NCI-H2107 (cell line): ENCODE data around the gene MDM1.

Source experiments
- DNase-seq: peaks from one replicate; lab custom pipeline; 2025; lab: John Stamatoyannopoulos, UW

The MDM1 gene

GRCh38 chr12:68331869-68332727, at the start of gene MDM1:
Gene MDM1 (minus strand): TSS chr12:68332362. CDS start chr12:68332245, 117 bp downstream.
- peak; percentile 98 for DNase-seq

- DNase-seq: no peak
Measured at GRCh38 chr12:68381476-68382219, 49.5 kb upstream of the MDM1 start.

GRCh38 chr12:68378872-68379606, 46.9 kb upstream of the MDM1 start:
- no peak for DNase-seq

DNA sequence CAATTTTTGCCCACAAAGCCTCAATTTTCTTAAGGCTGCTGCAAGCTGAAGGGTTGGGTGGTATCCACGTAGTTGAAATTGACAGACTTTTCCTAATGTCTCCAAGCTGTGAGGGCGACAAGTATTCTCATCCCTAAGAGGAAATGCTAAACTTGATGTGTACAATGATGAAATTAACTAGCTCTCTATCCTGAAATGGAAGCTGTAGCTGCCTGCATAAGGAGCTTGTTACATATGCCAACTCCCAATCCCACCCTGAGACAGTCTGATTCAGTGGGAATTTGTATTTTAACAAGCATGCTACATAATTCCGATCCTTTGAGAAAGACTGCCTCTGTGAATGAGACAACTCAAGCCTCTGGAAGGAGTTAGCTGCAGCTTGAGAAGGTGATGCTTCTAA, 45.7 kb upstream of the MDM1 start:
- DNase-seq: no peak

DNA sequence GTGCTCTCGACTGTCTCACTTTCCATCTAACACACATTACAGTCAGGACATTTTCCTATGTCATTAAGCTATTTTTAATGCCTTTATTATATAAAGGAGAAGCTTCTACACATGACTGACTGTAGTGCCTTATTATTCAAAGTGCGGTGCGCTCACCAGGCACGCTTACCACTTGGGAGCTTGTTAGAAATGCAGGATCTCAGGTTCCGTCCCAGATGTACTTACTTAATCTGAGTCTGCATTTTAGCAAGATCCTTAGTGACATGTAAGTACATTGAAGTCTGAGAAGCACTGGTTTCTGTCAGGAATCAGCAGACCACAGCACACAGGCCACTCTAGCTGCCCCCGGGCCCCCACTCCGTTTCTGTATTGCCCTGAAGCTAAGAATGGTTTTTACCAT, 44.7 kb upstream of the MDM1 start:
- DNase-seq: peak; percentile 52

- no peak for DNase-seq
Measured at GRCh38 chr12:68375756-68376695, 43.9 kb upstream of the MDM1 start.

DNA sequence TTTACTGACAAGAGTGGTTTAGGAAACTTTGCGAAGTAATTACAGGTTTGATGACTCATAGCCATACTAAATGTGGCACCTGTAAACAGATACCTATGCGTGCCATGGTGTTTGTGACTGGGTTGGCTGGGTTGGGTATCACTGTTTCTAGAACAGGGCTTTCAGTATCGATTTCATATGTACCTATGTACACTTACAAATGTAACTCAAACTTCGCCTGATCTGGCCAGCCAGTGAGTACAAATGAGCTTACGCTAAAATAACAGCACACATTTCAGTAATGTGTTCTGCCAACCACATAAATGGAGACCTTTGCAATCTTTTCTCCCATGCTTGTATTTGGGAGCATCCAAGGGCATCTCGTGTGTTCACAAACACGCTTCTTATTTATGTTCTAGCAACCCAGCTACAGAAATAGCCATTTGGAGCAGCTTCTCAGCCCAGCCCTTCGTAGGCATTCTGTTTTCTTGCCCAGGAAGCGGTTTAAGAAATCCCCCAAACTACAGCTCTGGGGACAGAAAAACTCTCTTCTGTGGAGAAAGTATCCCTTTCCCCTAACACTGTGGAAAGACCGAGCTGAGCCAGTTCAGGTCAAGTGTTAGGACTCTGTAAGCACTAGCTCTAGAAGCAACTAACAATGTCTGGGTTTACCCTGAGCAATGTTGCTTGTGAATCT, 42.3 kb upstream of the MDM1 start:
- DNase-seq: peak; percentile 66

GRCh38 chr12:68370667-68371066, 38.5 kb upstream of the MDM1 start:
- DNase-seq: no peak

GRCh38 chr12:68370006-68370590, 37.9 kb upstream of the MDM1 start:
- DNase-seq: no peak

- no peak for DNase-seq
Measured at GRCh38 chr12:68368327-68368726, 36.2 kb upstream of the MDM1 start.

GRCh38 chr12:68367903-68368302, 35.7 kb upstream of the MDM1 start:
- no peak for DNase-seq

DNA sequence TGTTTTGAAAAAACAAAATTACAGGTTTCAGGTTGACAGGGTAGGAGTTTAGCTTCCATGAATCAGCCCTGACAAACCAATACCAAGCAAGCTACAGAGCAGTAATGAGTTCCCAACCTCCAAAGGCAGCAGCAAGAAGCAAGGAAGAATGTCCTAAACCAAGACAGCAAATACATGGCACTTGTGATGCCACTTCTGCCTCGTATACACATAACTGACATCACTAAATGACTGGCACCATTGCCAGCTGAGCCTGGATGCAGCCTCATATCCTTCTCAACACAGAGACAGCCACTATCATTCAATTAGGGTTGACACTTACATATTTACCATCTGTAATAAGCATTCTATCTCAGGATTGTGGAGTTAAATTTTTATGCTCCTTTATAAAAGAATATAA, 35.0 kb upstream of the MDM1 start:
- no peak for DNase-seq

DNA sequence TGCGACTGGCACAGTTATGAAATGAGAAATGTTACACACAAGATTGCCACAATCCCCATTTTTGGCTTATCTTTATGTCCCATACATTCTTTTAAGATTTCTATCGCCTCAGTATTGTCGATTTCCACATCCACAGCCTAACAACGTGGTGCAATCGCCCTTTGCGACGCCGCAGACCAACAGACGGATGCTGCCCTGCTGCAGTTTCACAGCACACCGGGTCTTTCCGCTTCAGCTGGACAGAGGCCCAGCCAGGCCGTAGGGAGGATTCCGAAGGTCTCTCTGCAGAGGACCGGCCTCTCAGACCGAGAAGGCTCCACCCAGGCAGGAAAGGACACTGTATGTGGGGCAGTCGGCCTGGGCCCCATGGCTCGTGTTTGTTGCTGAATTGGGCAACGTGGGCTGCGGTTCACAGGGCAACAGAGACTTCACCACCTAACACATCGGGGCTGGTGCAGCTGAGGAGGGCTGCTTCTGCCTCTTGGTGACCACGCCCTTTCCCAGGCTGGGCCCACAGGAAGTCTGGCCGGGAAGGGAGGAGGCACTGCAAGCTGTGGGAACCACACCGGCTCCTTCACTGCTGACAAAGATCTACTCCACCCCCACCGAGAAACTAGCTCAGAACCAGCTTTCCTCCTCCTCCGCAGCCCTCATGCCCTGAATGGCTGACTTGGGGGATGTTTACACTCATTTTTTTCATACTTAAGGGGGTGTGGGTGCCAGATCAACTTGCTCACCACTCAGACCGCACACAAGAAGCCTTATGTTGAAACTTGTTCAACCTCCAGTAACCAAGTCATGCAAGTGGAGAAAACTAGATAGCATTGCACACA, 32.9 kb upstream of the MDM1 start:
- no peak for DNase-seq

DNA sequence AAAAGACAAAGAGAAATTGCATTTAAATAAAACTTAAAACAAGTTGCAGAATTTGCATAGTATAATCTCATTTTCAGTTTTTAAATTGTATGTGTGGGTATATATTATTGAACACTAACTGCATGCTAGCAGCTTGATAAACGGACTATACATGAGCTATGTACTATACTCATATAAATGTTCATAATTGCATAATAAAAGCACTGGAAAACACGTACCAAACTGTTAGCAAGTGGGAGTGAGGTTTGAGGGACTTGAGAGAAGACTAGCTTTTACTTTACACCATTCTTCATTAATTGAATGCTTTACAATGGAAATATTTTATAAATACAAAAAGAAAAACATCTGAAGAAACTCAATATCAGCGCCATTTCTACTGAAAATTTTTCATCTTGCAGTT, 32.2 kb upstream of the MDM1 start:
- no peak for DNase-seq

GRCh38 chr12:68361953-68362352, 29.8 kb upstream of the MDM1 start:
- no peak for DNase-seq

DNA sequence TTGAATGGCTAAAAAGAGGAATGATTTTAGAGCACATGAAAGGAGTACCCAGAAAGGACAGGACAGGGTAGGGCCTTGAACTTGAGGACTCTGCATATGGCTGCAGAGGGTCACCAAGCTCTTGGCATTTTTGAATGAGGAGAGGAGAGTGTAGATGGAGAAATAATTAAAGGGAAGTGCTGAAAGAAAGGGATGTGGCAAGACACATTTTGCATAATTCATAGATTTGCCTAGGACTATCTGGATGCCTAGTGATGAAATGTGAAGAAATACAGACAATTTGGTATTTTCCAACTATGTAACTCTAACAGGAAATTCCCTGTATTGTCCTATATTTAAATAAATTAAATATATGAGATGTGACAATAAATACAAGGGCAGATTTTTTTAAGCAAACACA, 27.5 kb upstream of the MDM1 start:
- no peak for DNase-seq

DNA sequence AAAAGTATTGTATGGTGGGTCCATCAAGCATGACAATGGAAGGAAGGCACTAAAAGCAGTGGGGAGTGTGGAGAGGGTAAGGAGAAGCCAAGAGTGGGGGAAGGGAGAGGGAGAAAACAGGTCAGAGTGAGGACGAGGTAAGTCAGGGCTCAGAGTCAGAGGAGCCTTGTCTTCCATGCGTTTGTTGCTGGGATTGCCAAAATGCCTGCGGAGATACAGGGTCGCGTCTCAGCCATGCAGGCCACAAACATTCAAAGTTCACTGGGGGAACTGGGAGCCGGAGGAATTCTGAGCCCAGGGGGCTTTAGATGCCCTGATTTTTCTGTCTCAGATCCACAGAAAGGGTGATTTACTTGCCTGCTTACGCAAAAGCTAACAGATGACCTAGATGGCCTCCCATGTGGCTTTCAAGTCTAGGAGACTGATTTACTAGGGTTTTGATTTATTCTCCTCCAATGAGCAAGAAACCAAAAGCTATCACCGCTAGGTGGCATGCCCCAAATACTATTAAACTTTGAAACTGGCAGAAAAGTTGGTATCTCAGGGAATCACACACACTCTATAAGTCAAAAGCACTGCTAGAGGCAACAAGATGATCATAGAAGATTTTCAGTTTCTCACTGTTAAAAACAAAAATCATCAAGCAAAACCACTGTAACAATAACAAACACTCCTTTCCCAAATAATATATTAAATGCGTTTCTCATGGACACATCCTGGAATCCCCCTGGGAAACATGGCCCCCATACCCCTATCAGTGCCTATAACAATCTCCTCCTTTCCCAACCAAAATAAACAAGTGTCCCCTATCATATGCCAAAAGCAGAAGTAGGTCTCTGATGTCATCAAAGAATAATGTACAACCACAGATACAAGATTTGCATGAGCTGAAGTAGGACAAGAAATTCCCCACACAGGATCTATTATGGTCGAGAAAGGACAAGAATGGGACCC, 26.6 kb upstream of the MDM1 start:
- peak; percentile 43 for DNase-seq

- no peak for DNase-seq
Measured at GRCh38 chr12:68356986-68357385, 24.8 kb upstream of the MDM1 start.
